Stimulated activated CD4-positive, alpha-beta T cell treated with anti-CD3 and anti-CD28 coated beads, TNF-alpha, amount 100 ng/mL, for 24 hours (primary cell): ENCODE data around the gene FOXD1.
A peak's percentile ranks its signal among the peaks of the same experiment; 100 is the strongest.
"Not testable (repeated sequence)": the region's sequence is repeated elsewhere in the genome, so short reads cannot be mapped to it uniquely, and the experiment has no call there.

Source experiments
- DNase-seq, 3 experiments: peaks; one replicate each; pipeline ENCODE4 v3.0.0-alpha.2; 2020; ENCODE audit warnings: low read depth in 3 of 3

FOXD1 gene

DNA sequence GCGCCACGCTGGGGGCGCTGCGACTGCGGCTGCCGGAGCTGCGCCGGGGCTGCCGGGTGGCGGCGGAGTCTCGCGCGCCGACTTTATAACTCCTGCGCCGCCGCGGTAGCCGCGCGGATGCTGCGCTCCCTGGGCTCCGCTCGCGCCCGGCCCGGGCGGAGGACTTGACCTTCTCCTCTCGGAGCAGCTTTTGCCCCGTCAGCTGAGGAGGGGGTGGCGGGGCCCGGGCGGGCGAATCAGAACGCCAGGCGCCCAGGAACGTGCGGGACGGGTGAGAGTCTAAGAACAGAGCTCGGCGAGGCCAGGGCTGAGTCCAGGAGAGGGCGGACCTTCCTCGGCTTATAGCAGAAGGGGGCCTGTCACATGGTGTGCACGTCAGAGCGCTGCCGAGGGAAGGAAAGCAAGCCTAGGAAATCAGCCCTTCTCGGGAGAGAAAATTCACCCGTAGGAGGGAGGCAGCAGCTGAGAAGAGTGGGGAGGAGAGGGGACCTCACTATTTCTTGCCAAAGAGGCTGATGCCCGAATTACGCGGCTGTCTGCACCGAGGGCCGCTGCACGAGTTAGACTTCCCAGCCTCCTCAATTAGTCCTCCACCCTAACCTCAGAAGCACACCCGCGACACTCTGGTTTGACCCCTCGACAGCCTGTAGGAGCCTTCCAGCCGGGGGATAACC is at the start of gene FOXD1:
Gene FOXD1 (minus strand): TSS at position 315 of the 674 bp plus-strand sequence. CDS start 415 bp downstream, outside the sequence.
- DNase-seq, result peak in 1 of 3 experiments; percentile 49

- DNase-seq, result no peak
Measured at GRCh38 chr5:73497497-73498056, 49.0 kb upstream of the FOXD1 start.

DNA sequence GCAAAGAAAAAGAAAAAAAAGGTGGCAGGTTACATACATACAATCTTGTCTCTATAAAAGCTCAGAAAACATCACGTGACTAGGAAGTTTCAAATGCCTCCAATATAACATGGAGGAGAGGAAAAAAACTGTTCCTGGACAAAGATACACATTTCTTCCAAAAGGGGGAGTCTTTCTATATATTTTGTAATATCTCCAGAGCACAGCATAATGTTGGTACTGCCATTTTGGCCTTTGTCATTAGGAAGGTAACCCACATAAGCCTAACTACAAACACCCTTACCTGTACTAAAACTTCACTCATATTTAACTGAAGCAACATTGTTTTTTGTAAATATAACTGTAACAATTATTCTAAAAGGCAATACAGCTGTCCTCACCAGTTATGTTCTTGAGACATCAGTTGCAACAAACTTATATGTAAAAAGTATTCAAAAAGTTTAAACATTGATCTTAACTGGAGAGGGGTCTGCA is 48.4 kb upstream of the FOXD1 start:
- no peak for DNase-seq

DNA sequence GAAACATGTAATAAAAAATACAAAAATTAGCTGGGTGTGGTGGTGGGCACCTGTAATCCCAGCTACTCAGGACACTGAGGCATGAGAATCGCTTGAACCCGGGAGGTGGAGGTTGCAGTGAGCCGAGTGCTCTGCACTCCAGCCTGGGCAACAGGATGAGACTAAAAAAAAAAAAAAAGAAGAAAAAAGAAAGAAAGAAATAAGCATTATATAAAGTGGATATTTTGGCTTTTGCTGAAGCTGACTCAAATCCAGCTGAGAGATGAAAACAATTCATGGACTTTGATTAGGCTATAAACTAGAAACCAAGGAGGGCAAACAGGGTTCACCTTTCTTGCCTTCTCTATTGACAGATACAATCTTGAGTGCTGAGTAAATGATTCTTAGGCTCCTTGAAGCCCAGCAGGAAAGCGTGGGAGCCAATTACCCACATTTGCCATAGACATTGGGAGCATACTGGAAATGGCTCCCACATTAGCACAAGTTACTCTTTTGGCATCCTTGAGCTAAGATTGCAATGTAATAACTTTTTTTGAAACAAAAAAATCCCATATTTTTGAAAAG is 47.3 kb upstream of the FOXD1 start:
- DNase-seq, result no peak

DNA sequence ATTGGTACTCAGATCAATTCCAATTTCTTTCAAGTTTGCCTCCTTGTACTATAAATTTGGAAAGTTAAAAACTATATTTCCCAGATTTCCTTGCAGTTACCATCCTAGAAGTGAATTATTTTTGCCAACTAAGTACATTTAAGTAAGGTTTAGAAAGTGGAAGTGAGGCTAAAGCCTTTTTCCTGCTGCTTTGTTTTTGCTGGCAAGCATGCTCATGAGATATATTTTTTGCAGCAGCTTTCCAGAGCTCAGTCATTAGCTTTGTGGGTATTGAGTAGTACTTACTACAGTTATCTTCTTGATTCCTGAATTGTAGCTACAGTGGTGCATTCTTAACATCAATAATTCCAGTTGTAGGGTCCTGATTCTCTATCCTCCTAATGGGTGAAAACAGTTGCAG is 46.1 kb upstream of the FOXD1 start:
- DNase-seq, result no peak

- no peak for DNase-seq
Measured at GRCh38 chr5:73493421-73493820, 44.8 kb upstream of the FOXD1 start.

DNA sequence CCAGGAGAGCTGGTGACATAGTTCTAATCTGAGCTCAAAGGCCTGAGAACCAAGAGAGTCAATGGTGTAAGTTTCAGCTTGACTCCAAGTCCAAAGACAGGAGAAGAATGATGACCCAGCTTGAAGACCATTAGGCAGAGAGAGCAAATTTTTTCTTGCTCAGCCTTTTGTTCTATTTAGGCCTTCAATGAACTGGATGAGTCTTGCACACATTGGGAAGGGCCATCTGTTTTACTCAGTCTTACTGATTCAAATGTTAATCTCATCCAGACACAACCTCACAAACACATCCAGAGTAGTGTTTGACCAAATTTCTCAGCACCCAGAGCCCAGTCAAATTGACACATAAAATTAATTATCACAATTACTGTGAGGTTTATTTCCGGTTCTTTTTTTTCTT is 42.6 kb upstream of the FOXD1 start:
- DNase-seq, result no peak

DNA sequence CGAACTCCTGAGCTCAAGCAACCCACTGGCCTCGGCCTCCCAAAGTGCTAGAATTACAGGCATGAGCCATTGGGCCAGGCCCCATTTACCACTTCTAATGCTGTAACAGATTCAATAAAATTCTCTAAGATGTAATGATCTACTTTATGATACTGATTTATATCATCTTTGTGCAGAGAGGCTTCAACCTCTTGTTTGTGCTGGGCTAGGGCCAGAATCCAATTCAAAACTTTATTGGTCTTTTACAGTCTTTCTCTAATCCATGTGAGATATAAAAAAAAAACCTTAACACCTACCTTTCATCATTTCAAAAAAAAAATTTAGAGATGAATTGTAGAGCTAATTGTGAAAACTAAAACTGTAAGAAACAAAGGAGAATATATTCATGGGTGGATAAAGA is 41.5 kb upstream of the FOXD1 start:
- DNase-seq, result no peak

- no peak for DNase-seq
Measured at GRCh38 chr5:73488806-73489205, 40.2 kb upstream of the FOXD1 start.

DNA sequence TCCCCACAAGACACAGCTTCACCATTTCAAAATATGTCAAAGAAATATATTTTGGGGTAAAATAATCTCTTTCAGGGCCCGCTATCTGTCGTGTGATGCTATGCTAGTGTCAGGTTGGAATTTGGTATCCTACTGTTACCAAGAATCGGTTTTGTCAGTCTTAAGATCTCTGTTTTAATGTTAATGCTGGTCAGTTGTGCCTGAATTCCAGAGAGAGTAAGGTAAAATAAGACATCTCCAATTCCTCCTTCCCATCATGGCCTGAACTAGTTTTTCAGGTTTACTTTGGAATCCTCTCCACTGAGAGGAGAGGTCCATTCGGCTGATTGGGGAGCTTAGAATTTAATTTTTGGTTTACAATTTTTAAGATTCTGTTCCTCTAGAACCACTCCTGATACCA is 39.2 kb upstream of the FOXD1 start:
- no peak for DNase-seq

DNA sequence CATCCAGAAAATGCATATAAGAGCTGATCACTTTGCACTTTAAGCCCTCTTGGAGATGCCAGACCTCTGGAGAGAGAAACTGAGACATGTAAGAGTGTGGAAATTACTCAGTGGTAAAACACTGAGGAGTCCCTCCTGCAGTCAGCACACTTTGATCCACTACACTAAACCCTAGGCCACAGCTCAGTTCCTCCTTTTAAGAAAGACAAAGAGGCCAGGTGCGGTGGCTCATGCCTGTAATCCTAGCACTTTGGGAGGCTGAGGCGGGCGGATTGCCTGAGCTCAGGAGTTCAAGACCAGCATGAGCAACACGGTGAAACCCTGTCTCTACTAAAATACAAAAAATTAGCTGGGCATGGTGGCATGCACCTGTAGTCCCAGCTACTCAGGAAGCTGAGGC is 38.7 kb upstream of the FOXD1 start:
- not testable (repeated sequence) for DNase-seq

GRCh38 chr5:73486119-73486899 is 37.7 kb upstream of the FOXD1 start:
- DNase-seq, result no peak

DNA sequence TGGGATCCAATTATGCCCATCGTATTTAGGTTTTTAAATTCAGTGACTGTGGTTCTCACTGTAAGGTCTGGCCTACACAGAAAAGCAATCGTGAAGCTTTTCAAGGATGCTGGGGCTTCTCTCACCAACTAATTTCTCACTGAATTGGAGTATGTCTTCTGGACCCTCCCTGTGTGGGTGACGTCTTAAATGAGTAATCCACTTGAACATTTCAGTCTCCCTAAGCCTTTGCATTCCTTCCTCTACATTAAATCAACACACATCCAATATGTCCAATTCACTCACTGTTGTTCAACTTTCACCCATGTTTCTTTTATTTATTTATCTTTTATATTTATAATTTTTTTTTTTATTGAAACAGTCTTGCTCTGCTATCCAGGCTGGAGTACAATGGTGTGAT is 37.1 kb upstream of the FOXD1 start:
- no peak for DNase-seq

DNA sequence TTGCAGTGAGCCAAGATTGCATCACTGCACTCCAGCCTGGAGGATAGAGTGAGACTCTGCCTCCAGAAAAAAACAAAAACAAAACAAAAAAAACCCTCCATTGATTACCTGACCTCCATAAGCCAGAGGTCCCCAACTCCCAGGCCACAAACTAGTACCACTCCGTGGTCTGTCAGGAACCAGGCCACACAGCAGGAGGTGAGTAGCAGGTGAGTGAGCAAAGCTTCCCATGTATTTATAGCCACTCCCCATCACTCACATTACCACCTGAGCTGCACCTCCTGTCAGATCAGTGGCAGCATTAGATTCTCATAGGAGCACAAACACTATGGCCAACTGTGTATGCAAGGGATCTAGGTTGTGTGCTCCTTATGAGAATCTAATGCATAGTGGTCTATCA is 35.9 kb upstream of the FOXD1 start:
- no peak for DNase-seq

GRCh38 chr5:73483676-73484075 is 35.1 kb upstream of the FOXD1 start:
- no peak for DNase-seq

DNA sequence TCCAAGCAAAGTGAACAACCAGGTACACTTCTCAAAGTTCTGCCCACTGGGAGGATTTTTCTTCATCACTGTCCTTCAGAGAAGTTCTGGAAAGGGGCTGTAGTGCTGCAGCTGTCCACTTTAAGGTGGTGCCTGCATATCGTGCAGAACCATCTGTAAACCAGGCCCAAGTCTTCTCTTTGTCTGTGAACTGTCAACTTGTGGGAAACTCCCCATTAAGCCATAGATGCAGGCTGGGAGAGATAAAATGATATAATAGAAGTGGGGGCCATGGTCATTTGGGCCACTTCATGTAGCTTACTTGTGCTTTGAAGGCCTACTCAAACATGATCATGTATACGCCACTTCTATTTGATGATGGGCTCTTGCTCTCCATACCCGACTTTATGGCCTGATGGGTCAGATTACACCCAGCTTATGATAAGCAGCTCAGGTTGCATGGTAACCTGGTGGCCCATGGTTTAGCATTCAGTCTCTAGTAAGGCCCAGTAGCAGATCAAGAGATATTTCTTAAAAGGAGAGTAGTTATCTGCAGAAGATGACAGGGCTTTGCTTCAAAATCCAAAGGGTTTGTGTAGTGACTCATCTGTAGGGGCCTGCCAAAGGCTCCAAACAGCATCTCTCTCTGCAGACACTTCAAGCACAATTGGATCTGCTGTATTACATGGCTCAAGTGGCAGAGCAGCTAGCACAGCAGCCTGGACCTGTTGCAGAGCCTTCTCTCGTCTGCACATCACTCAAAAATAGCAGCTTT is 34.0 kb upstream of the FOXD1 start:
- DNase-seq, result no peak

GRCh38 chr5:73480500-73480899 is 31.9 kb upstream of the FOXD1 start:
- DNase-seq, result no peak

GRCh38 chr5:73472116-73472515 is 23.5 kb upstream of the FOXD1 start:
- no peak for DNase-seq

DNA sequence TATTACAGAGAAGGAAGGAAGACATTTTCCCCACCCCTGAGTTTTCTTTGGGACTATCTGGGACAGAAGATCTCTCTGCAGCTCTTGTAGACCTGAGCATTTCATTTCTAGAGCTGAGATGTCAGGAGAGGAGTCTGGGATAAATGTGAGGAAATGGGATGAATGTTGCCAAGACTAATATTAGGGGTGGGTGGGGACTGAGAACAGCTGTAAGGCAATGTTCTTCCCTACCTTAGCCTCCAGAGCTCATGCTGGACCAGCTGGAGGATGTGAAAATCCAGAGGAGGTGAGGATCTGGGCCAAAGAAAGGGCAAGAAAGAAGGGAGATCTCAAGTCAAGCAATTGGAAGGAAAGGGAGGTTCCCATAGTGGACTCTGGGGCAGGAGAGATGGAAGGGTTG is 23.1 kb upstream of the FOXD1 start:
- no peak for DNase-seq

DNA sequence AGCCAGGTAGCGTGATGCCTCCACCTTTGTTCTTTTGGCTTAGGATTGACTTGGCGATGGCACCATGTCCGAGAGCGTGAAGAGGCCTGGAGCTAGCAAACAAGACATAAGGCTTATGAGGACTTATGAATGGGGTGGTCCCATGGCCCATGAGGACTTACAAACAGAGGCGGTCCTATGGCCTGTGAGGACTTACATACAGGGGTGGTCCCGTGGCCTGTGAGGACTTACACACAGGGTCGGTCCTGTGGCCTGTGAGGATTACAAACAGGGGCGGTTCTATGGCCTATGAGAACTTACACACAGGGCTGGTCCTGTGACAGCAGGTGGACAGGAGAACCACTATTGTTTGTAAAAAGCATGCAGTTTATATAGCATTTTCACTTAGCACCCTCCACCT is 21.3 kb upstream of the FOXD1 start:
- DNase-seq, result no peak

DNA sequence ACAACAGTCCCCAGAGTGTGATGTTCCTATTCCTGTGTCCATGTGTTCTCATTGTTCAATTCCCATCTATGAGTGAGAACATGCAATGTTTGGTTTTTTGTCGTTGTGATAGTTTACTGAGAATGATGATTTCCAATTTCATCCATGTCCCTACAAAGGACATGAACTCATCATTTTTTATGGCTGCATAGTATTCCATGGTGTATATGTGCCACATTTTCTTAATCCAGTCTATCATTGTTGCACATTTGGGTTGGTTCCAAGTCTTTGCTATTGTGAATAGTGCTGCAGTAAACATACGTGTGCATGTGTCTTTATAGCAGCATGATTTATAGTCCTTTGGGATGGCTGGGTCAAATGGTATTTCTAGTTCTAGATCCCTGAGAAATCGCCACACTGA is 20.1 kb upstream of the FOXD1 start:
- DNase-seq, result not testable (repeated sequence)
